GM23338 (cell line): ENCODE data around the gene ARHGAP1. TPM values are rescaled to one million over a fixed set of nuclear protein-coding genes. Genes with fewer than 3 reads are reported as not detected.

Experiments
- ATAC-seq: fragments of 200-7000 bp; cut with Tn5 transposase; 3 replicates; pipeline ENCODE4 v1.9.1; 2020
- DNase-seq: peaks from one replicate; pipeline ENCODE4 v3.0.0-alpha.2; 2015; ENCODE audit warnings: low spot score
- H2AFZ ChIP-seq: fragments of 200-600 bp; sonication (generic); 2 replicates; pipeline ENCODE4 v1.8.0; 2016; ENCODE audit warnings: antibody characterized with exemption, mild to moderate bottlenecking, moderate library complexity
- H3F3A ChIP-seq: fragments of 200-600 bp; sonication (generic); replicated peaks from 2 replicates; pipeline ENCODE4 v1.8.0; 2017; ENCODE audit warnings: antibody characterized with exemption, mixed run types, low read depth
- H3K27ac ChIP-seq: fragments of 200-600 bp; sonication (generic); 2 replicates; pipeline ENCODE4 v1.6.1; 2016; ENCODE audit warnings: low read depth
- H3K27me3 ChIP-seq: fragments of 200-600 bp; sonication (generic); 2 replicates; pipeline ENCODE4 v1.8.0; 2016; ENCODE audit warnings: mild to moderate bottlenecking, mixed run types, moderate library complexity; ENCODE audit not compliant: insufficient read depth
- H3K36me3 ChIP-seq: fragments of 200-600 bp; sonication (generic); 2 replicates; pipeline ENCODE4 v1.8.0; 2016; ENCODE audit warnings: mild to moderate bottlenecking; ENCODE audit not compliant: insufficient read depth
- H3K4me1 ChIP-seq: fragments of 200-600 bp; sonication (generic); 2 replicates; pipeline ENCODE4 v1.8.0; 2016; ENCODE audit warnings: mild to moderate bottlenecking, moderate library complexity; ENCODE audit not compliant: insufficient read depth
- H3K4me2 ChIP-seq: fragments of 200-600 bp; sonication (generic); 2 replicates; pipeline ENCODE4 v1.7.1; 2017; ENCODE audit warnings: mixed run types
- H3K4me3 ChIP-seq: fragments of 200-600 bp; sonication (generic); 2 replicates; pipeline ENCODE4 v1.6.1; 2016; ENCODE audit warnings: mixed run types
- H3K79me2 ChIP-seq: fragments of 200-600 bp; sonication (generic); replicated peaks from 2 replicates; pipeline ENCODE4 v1.8.0; 2017; ENCODE audit warnings: mild to moderate bottlenecking; ENCODE audit not compliant: insufficient read depth
- H3K9me2 ChIP-seq: fragments of 200-600 bp; sonication (generic); 2 replicates; pipeline ENCODE4 v1.8.0; 2017; ENCODE audit not compliant: insufficient read depth
- H4K20me1 ChIP-seq: fragments of 200-600 bp; sonication (generic); replicated peaks from 2 replicates; pipeline ENCODE4 v1.8.0; 2017; ENCODE audit warnings: mild to moderate bottlenecking; ENCODE audit not compliant: insufficient read depth
- H3K27ac Mint-ChIP-seq: 2 replicates; pipeline ENCODE4 v1.8.0; 2020; ENCODE audit warnings: inconsistent platforms, mild to moderate bottlenecking, moderate library complexity, mixed read lengths
- H3K27me3 Mint-ChIP-seq: 3 replicates; pipeline ENCODE4 v1.8.0; 2022; ENCODE audit warnings: low read depth, mild to moderate bottlenecking, moderate library complexity, mixed read lengths, inconsistent platforms; ENCODE audit not compliant: insufficient read depth, poor library complexity
- H3K36me3 Mint-ChIP-seq: 3 replicates; pipeline ENCODE4 v1.8.0; 2021; ENCODE audit warnings: low read depth, mild to moderate bottlenecking, inconsistent platforms, moderate library complexity, mixed read lengths
- H3K4me1 Mint-ChIP-seq: 3 replicates; pipeline ENCODE4 v1.8.0; 2020; ENCODE audit warnings: mild to moderate bottlenecking, inconsistent platforms, mixed read lengths
- H3K4me3 Mint-ChIP-seq: 3 replicates; pipeline ENCODE4 v1.8.0; 2021; ENCODE audit warnings: moderate library complexity, mild to moderate bottlenecking, inconsistent platforms, mixed read lengths
- H3K9me3 Mint-ChIP-seq: 3 replicates; pipeline ENCODE4 v1.8.0; 2020; ENCODE audit warnings: moderate library complexity, mild to moderate bottlenecking, inconsistent platforms, mixed read lengths
- CREB1 ChIP-seq: fragments of 250-450 bp; sonication (Bioruptor Pico); IDR thresholded peaks from 2 replicates; pipeline ENCODE4 v1.5.0; 2020; ENCODE audit warnings: low read depth, mild to moderate bottlenecking, moderate library complexity
- CTCF ChIP-seq, 2 experiments: fragments of 200-600 bp in 1 of 2; sonication (generic) in 1 of 2; conservative IDR thresholded peaks; 2 replicates each; pipeline versions ENCODE4 v1.5.1 to v1.6.1; 2016 to 2017; ENCODE audit warnings: antibody characterized with exemption in 2 of 2, low read depth in 2 of 2, mild to moderate bottlenecking in 2 of 2, moderate library complexity in 1 of 2
- ETS1 ChIP-seq: IDR thresholded peaks from 2 replicates; pipeline ENCODE4 v1.6.1; 2016; ENCODE audit warnings: antibody characterized with exemption
- EZH2 ChIP-seq: fragments of 200-600 bp; sonication (generic); IDR thresholded peaks from one replicate; pipeline ENCODE4 v1.8.0; 2017; ENCODE audit warnings: antibody characterized with exemption, mild to moderate bottlenecking, low read depth; ENCODE audit not compliant: unreplicated experiment
- EZH2phosphoT487 ChIP-seq: fragments of 200-600 bp; sonication (generic); IDR thresholded peaks from one replicate; pipeline ENCODE4 v1.8.1; 2018; ENCODE audit warnings: antibody characterized with exemption; ENCODE audit not compliant: unreplicated experiment
- JUNB ChIP-seq: IDR thresholded peaks from one replicate; pipeline ENCODE4 v1.6.1; 2016; ENCODE audit warnings: antibody characterized with exemption; ENCODE audit not compliant: unreplicated experiment
- NANOG ChIP-seq: IDR thresholded peaks from 2 replicates; pipeline ENCODE4 v1.6.1; 2016; ENCODE audit warnings: antibody characterized with exemption, borderline replicate concordance
- POLR2AphosphoS5 ChIP-seq: IDR thresholded peaks from 2 replicates; pipeline ENCODE4 v1.6.1; 2016; ENCODE audit warnings: antibody characterized with exemption, low read depth
- REST ChIP-seq: IDR thresholded peaks from one replicate; pipeline ENCODE4 v1.6.1; 2018; ENCODE audit warnings: antibody characterized with exemption; ENCODE audit not compliant: unreplicated experiment
- STAT1 ChIP-seq: IDR thresholded peaks from one replicate; pipeline ENCODE4 v1.6.1; 2016; ENCODE audit warnings: antibody characterized with exemption; ENCODE audit not compliant: unreplicated experiment
- ZNF114 ChIP-seq: fragments of 250-450 bp; sonication (Bioruptor Pico); IDR thresholded peaks from 2 replicates; pipeline ENCODE4 v1.5.0; 2020; ENCODE audit warnings: mild to moderate bottlenecking, moderate library complexity
- ZNF331 ChIP-seq: fragments of 250-450 bp; sonication (Bioruptor Pico); IDR thresholded peaks from 2 replicates; pipeline ENCODE4 v1.5.0; 2020; ENCODE audit warnings: low read depth, mild to moderate bottlenecking, moderate library complexity
- ZNF462 ChIP-seq: fragments of 250-450 bp; sonication (Bioruptor Pico); IDR thresholded peaks from 2 replicates; pipeline ENCODE4 v1.5.0; 2020; ENCODE audit warnings: mild to moderate bottlenecking, moderate library complexity
- polyA plus RNA-seq: library from polyadenylated mRNA; unstranded; fragments of >200 nt; fragmentation: Nextera tagmentation; extraction: Ambion mirVana; gene quantifications from 2 replicates; pipeline ENCODE4 v1.2.1, GENCODE V29; 2016
- total RNA-seq: library from RNA; depleted of rRNA; stranded (reverse); fragments of >200 nt; shearing (Covaris generic); gene quantifications from 2 replicates; pipeline ENCODE4 v1.2.3, GENCODE V29; 2014

The ARHGAP1 gene
- total and polyA plus RNA-seq, 2 experiments from 2014 or later, result 23.4 to 38.1 TPM

GRCh38 chr11:46697303-46697702, 3.1 kb downstream of the ARHGAP1 start:
- H3K4me3 Mint-ChIP-seq, result no peak overlapping the region
- peaks cover 13% of the 10 kb centered on the region for H3K36me3 Mint-ChIP-seq
- Histone ChIP-seq H3F3A (no peaks in the 10 kb centered on the region), H4K20me1 (no peaks in the 10 kb centered on the region), H3K4me3 (no peak overlapping the region), H3K4me2 (no peak overlapping the region), H3K27me3 (no peaks in the 10 kb centered on the region), H2AFZ (no peak overlapping the region), H3K27ac (no peak overlapping the region; the same call in 1 of the 2 replicates), H3K79me2 (peaks cover 26% of the 10 kb centered on the region), H3K36me3 (peaks cover 7% of the 10 kb centered on the region), H3K9me2 (no peaks in the 10 kb centered on the region), H3K4me1 (0 out of 2 replicates have a peak, but pooled peaks cover 4% of the 10 kb centered on the region)
- H3K27ac Mint-ChIP-seq, result no peak overlapping the region
- H3K4me1 Mint-ChIP-seq, result peaks cover 19% of the 10 kb centered on the region
- H3K9me3 Mint-ChIP-seq, result no peaks in the 10 kb centered on the region
- H3K27me3 Mint-ChIP-seq, result peaks cover 12% of the 10 kb centered on the region
- TF ChIP-seq ETS1 (no peak), EZH2phosphoT487 (no peak), ZNF114 (CRISPR knock-in tag) (no peak), STAT1 (no peak), ZNF331 (no peak), REST (no peak), ZNF462 (CRISPR knock-in tag) (no peak), CTCF (conservative IDR thresholded peaks at IDR 0.05; ENCODE audit: low read depth in 2 of 2) (no peak), POLR2AphosphoS5 (no peak), CREB1 (CRISPR knock-in tag) (no peak), EZH2 (no peak), NANOG (no peak), JUNB (no peak)
- DNase-seq (no peak), ATAC-seq (no peak)
